HepG2 (cell line): ENCODE data around the gene COL9A3.

Experiments used
- CTCF ChIP-seq: sonication (generic); formaldehyde crosslinking; IDR thresholded peaks from 2 replicates; pipeline ENCODE4 v1.5.0; 2020; ENCODE audit warnings: mild to moderate bottlenecking, missing genetic modification reagents, moderate library complexity
- EED ChIP-seq: sonication (generic); formaldehyde crosslinking; IDR thresholded peaks from 2 replicates; pipeline ENCODE4 v1.5.0; 2020; ENCODE audit warnings: mild to moderate bottlenecking, missing genetic modification reagents
- SRSF1 ChIP-seq: fragments of 200-400 bp; formaldehyde crosslinking; optimal IDR thresholded peaks from 2 replicates; pipeline ENCODE3; 2017; ENCODE audit warnings: mild to moderate bottlenecking, low read depth, low read length, moderate library complexity
- ZNF503 ChIP-seq: sonication (generic); formaldehyde crosslinking; IDR thresholded peaks from 2 replicates; pipeline ENCODE4 v1.4.0; 2020; ENCODE audit warnings: missing genetic modification reagents

GRCh38 chr20:62799459-62799858 is 17.4 kb upstream of the COL9A3 start:
- TF ChIP-seq ZNF503 (CRISPR knock-in tag) (no peak), EED (CRISPR knock-in tag) (no peak), CTCF (CRISPR knock-in tag) (no peak), SRSF1 (no peak)
